GM18508 (cell line): ENCODE data around the gene PARD6A.

ENCODE experiments used
- ATAC-seq: cut with Tn5 transposase; IDR thresholded peaks from one replicate; pipeline ENCODE4 v1.9.1; 2021; ENCODE audit warnings: moderate number of reproducible peaks; ENCODE audit not compliant: insufficient read depth, unreplicated experiment

The PARD6A gene

GRCh38 chr16:67653128-67653788, 7.5 kb upstream of the PARD6A start:
- no peak for ATAC-seq

GRCh38 chr16:67653789-67654402, 6.9 kb upstream of the PARD6A start:
- ATAC-seq = no peak

GRCh38 chr16:67654403-67654911, 6.3 kb upstream of the PARD6A start:
- no peak for ATAC-seq

- no peak for ATAC-seq
These were observed 5.4 kb upstream of the PARD6A start for GRCh38 chr16:67655363-67655762.

GRCh38 chr16:67656344-67657016, 4.3 kb upstream of the PARD6A start:
- no peak for ATAC-seq

GRCh38 chr16:67657017-67657608, 3.6 kb upstream of the PARD6A start:
- no peak for ATAC-seq

- ATAC-seq = no peak
These were observed 2.8 kb upstream of the PARD6A start for GRCh38 chr16:67657751-67658518.

- no peak for ATAC-seq
These were observed 1.7 kb upstream of the PARD6A start for GRCh38 chr16:67658849-67659674.

GRCh38 chr16:67659675-67660563, 841 bp upstream of the PARD6A start, which contains the start of gene ACD:
ACD (minus strand) TSS chr16:67660260; CDS start chr16:67660220, 40 bp downstream.
- peak; percentile 23 for ATAC-seq

GRCh38 chr16:67661101-67661761, 471 bp downstream of the PARD6A start:
- no peak for ATAC-seq

- no peak for ATAC-seq
These were observed 1.3 kb downstream of the PARD6A start for GRCh38 chr16:67661886-67662652.

- no peak for ATAC-seq
These were observed 1.9 kb downstream of the PARD6A start for GRCh38 chr16:67662653-67663010.

- no peak for ATAC-seq
These were observed 2.6 kb downstream of the PARD6A start for GRCh38 chr16:67663151-67663876.

- no peak for ATAC-seq
These were observed 3.1 kb downstream of the PARD6A start for GRCh38 chr16:67663877-67664222.

- no peak for ATAC-seq
These were observed 3.5 kb downstream of the PARD6A start for GRCh38 chr16:67664258-67664657.

GRCh38 chr16:67664871-67665270, 4.1 kb downstream of the PARD6A start:
- no peak for ATAC-seq

- no peak for ATAC-seq
These were observed 4.8 kb downstream of the PARD6A start for GRCh38 chr16:67665598-67665997.
